ENCODE measurements around the gene DOCK2. TPM values are rescaled to one million over a fixed set of nuclear protein-coding genes. Genes with fewer than 3 reads are reported as not detected.
A peak's percentile ranks its signal among the peaks of the same experiment; 100 is the strongest.

DOCK2 gene
- total RNA-seq, 1 donor, result 6.2 TPM

GRCh38 chr5:169711551-169712225 is 74.6 kb downstream of the DOCK2 start:
- no peak overlapping the region for H3K4me2 ChIP-seq (ENCODE audit: insufficient read depth, low read length)
- H3K27ac ChIP-seq (ENCODE audit: low read depth, low read length), result no peak overlapping the region

DNA sequence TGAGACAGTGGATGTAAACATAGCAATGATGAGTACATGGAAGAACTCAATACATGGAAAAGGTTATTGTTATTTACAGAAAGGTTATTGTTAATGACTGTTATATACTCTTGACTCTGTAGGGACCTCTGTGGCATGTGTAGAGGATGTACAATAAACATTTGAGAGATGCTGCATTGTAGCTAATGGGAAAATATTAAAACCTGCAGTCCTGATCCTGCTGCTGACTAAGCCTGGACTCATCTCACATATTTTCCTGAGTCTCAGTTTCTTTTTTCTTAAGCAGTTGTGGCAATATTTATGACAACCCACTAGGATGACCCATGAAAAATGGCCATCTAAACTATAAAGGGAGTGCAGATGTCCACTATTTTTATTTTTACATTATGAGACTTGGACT is 75.4 kb downstream of the DOCK2 start:
- Histone ChIP-seq H3K9me3 (ENCODE audit: low read depth, low read length) (no peaks in the 10 kb centered on the region), H3K4me1 (ENCODE audit: insufficient read depth, low read length) (peaks cover 21% of the 10 kb centered on the region), H3K4me2 (ENCODE audit: insufficient read depth, low read length) (no peak overlapping the region), H3K4me3 (ENCODE audit: insufficient read depth, low read length) (no peak overlapping the region), H3K27me3 (ENCODE audit: insufficient read depth, low read length) (no peaks in the 10 kb centered on the region), H2AFZ (ENCODE audit: low read length) (no peak overlapping the region), H3K27ac (ENCODE audit: low read depth, low read length) (no peak overlapping the region), H3K36me3 (ENCODE audit: insufficient read depth, low read length) (no peaks in the 10 kb centered on the region), H4K20me1 (ENCODE audit: insufficient read depth, low read length) (no peaks in the 10 kb centered on the region), H3K79me2 (ENCODE audit: insufficient read depth, low read length) (no peaks in the 10 kb centered on the region)
- DNase-seq (ENCODE audit: insufficient read length, low spot score, missing footprints), result no peak
- TF ChIP-seq CTCF (IDR thresholded peaks at IDR 0.05; ENCODE audit: extremely low read depth, low read depth, low read length), result no peak

More at GRCh38 chr5:169711551-169712225, 74.6 kb downstream of the DOCK2 start:
- H3K4me3 ChIP-seq (ENCODE audit: insufficient read depth, low read length), result no peak overlapping the region
- H3K4me1 ChIP-seq (ENCODE audit: insufficient read depth, low read length), result peaks cover 20% of the 10 kb centered on the region
- no peaks in the 10 kb centered on the region for H3K79me2 ChIP-seq (ENCODE audit: insufficient read depth, low read length)
- H4K20me1 ChIP-seq (ENCODE audit: insufficient read depth, low read length), result no peaks in the 10 kb centered on the region
- no peak for TF ChIP-seq CTCF (IDR thresholded peaks at IDR 0.05; ENCODE audit: extremely low read depth, low read depth, low read length)
- H3K36me3 ChIP-seq (ENCODE audit: insufficient read depth, low read length), result no peaks in the 10 kb centered on the region
- DNase-seq (ENCODE audit: insufficient read length, low spot score, missing footprints), result peak; percentile 6
- no peaks in the 10 kb centered on the region for H3K9me3 ChIP-seq (ENCODE audit: low read depth, low read length)
- no peak overlapping the region for H2AFZ ChIP-seq (ENCODE audit: low read length)
- H3K27me3 ChIP-seq (ENCODE audit: insufficient read depth, low read length), result no peaks in the 10 kb centered on the region

GRCh38 chr5:169716287-169716686 is 79.2 kb downstream of the DOCK2 start:
- no peak overlapping the region for H3K4me2 ChIP-seq (ENCODE audit: insufficient read depth, low read length)
- no peak overlapping the region for H2AFZ ChIP-seq (ENCODE audit: low read length)
- H3K4me1 ChIP-seq (ENCODE audit: insufficient read depth, low read length), result peaks cover 17% of the 10 kb centered on the region
- H3K27ac ChIP-seq (ENCODE audit: low read depth, low read length), result peak overlapping the region; percentile 8
- no peaks in the 10 kb centered on the region for H4K20me1 ChIP-seq (ENCODE audit: insufficient read depth, low read length)
- no peak overlapping the region for H3K4me3 ChIP-seq (ENCODE audit: insufficient read depth, low read length)
- no peaks in the 10 kb centered on the region for H3K36me3 ChIP-seq (ENCODE audit: insufficient read depth, low read length)
- H3K27me3 ChIP-seq (ENCODE audit: insufficient read depth, low read length), result no peaks in the 10 kb centered on the region
- no peak for DNase-seq (ENCODE audit: insufficient read length, low spot score, missing footprints)
- TF ChIP-seq CTCF (IDR thresholded peaks at IDR 0.05; ENCODE audit: extremely low read depth, low read depth, low read length), result no peak
- no peaks in the 10 kb centered on the region for H3K79me2 ChIP-seq (ENCODE audit: insufficient read depth, low read length)
- H3K9me3 ChIP-seq (ENCODE audit: low read depth, low read length), result no peaks in the 10 kb centered on the region

DNA sequence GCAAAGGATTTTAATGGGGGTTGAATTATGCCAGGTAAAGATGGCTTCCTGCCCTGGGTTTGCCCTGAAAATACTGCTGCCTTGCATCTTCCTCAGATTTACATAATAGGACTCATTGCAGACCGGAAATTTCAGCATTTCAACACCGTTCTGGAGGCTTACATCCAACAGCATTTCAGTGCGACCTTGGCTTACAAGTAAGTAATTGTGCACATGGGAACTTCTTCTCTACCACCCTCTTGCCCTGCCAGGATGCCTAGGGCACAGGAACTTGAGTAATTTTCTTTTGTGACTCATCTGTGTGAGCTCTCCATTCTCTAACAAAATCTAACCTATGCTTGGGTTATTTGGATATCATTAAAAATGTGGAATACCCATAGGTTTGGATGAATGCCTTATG is 80.2 kb downstream of the DOCK2 start:
- H3K4me1 ChIP-seq (ENCODE audit: insufficient read depth, low read length), result peaks cover 17% of the 10 kb centered on the region
- H4K20me1 ChIP-seq (ENCODE audit: insufficient read depth, low read length), result no peaks in the 10 kb centered on the region
- TF ChIP-seq CTCF (IDR thresholded peaks at IDR 0.05; ENCODE audit: extremely low read depth, low read depth, low read length), result no peak
- no peak for DNase-seq (ENCODE audit: insufficient read length, low spot score, missing footprints)
- H3K4me3 ChIP-seq (ENCODE audit: insufficient read depth, low read length), result no peak overlapping the region
- no peaks in the 10 kb centered on the region for H3K79me2 ChIP-seq (ENCODE audit: insufficient read depth, low read length)
- no peaks in the 10 kb centered on the region for H3K36me3 ChIP-seq (ENCODE audit: insufficient read depth, low read length)
- no peak overlapping the region for H3K27ac ChIP-seq (ENCODE audit: low read depth, low read length)
- no peaks in the 10 kb centered on the region for H3K9me3 ChIP-seq (ENCODE audit: low read depth, low read length)
- no peak overlapping the region for H3K4me2 ChIP-seq (ENCODE audit: insufficient read depth, low read length)
- no peaks in the 10 kb centered on the region for H3K27me3 ChIP-seq (ENCODE audit: insufficient read depth, low read length)
- no peak overlapping the region for H2AFZ ChIP-seq (ENCODE audit: low read length)
